HK-2 (cell line): Measurements from ENCODE around the gene PTGES3L.
A peak's percentile ranks its signal among the peaks of the same experiment; 100 is the strongest.

Experiments used
- DNase-seq: peaks from one replicate; pipeline ENCODE4 v3.0.0-alpha.2; 2018; ENCODE audit not compliant: unreplicated experiment

The PTGES3L gene

DNA sequence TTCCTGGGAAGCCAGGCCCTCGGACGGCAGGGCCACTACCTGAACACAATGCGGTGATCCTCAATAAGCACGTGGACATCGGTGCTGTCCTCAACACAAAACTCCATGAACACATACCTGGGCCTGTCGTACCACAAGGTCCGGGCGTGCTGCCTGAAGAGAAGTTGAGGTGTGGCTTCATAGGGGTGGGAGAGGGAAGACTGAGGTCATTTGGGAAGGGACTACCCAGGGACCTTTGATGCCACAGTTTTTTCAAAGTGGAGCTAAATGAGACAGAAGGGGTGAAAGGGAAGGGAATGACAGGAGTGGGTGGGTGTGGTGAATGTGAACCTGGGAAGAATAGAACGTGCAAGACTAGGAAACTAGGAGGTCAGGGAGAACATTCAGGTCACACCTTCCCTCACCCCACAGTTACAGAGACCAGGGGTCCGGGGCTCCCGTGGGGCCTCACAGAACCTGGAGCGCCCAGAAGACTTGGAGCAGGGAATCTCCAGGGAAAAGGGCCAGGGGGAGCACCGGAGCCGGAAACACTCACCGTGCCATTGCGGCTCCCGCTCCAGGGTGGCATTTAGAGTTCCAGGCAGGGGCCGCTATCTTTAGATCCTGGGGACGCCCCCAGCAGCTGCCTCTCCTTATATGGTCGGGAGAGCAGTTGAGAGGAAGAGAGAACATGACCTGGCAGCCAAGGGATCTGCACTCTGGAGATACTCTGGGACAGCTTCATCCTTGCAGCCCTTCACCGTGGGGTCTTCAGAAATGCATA is at the start of gene PTGES3L:
Gene PTGES3L, minus strand, starts transcription at position 570 of the 763 bp plus-strand sequence. Its CDS starts 27 bp downstream, at position 543.
- DNase-seq = peak; percentile 63

DNA sequence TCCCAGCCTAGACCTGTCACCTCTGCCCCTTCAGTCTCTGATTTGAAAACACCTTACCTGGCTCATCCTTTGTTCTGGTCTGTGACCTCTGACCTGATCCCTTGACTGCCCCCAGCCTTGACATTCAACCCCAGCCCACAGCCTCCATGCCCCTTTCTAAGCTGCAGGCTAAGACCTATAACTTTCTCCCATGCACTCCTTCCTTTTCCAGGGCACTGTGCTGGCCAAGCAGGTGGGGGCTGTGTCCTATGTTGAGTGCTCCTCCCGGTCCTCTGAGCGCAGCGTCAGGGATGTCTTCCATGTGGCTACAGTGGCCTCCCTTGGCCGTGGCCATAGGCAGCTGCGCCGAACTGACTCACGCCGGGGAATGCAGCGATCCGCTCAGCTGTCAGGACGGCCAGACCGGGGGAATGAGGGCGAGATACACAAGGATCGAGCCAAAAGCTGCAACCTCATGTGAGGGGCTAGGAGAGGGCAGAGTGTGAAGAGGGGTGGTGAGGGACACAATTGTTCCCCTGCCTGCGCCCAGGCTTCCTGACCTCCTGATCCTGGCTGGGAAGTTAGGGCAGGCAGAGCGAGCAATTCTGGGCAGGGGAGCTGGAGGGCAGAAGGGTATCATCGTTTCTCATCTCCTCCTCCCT is 48.5 kb upstream of the PTGES3L start:
- no peak for DNase-seq

DNA sequence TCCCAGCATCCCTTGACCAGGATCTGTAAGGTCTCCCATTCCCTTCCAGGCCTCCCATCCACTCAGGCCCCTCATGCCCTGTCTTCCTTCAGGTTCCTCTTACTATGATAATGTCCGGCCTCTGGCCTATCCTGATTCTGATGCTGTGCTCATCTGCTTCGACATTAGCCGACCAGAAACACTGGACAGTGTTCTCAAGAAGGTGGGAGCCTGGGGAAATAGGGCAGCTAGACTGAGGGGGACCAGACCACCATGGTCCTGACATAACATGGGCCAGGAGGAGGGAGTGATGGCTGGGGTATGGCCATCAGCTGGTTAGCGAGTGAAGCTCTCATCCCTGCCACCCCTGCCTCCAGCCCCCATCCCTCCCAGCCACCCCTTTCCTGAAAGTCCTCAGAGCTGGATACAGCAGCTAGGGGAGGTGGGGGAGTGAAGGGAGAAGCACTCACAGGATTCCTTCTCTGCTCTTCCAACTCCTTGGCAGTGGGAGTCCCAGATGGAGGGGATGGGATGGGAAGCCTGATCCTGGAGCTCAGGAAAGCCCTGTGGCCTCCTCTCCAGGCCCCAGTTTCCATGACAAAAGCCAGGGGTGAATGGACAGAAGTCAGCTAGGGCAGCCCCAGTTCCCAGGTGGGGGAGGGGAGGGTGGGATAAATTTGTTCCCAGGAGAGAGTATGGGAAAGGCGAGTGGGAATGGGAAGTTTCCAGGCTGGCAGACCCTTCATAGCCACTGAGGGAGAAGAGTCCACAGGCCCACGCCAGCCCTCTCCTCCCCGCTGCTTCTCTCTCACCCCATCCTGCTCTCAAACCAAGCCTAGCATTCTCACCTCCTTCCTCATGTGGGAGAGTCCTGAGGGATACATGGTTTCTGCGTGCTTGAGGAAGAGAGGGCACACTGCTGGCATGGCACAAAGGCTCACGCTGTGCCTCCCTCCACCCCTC is 47.5 kb upstream of the PTGES3L start:
- no peak for DNase-seq

DNA sequence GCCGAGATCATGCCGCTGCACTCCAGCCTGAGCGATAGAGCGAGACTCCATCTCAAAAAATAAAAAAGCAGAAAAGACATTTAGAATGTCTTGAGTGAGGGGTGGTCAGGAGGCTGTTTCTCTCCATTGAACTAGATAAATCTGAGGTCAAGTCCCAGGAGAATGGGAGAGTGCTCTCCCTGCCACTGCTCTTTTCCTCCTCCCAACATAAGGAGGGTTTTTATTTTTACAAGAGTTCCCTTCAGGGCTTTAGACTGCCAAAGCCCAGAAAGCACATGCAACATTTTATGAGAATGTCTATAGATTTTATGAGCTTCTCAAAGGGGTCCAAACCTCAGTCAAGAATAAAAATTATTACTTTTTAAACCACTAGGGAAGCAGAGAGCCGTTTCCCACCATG is 46.7 kb upstream of the PTGES3L start:
- no peak for DNase-seq

DNA sequence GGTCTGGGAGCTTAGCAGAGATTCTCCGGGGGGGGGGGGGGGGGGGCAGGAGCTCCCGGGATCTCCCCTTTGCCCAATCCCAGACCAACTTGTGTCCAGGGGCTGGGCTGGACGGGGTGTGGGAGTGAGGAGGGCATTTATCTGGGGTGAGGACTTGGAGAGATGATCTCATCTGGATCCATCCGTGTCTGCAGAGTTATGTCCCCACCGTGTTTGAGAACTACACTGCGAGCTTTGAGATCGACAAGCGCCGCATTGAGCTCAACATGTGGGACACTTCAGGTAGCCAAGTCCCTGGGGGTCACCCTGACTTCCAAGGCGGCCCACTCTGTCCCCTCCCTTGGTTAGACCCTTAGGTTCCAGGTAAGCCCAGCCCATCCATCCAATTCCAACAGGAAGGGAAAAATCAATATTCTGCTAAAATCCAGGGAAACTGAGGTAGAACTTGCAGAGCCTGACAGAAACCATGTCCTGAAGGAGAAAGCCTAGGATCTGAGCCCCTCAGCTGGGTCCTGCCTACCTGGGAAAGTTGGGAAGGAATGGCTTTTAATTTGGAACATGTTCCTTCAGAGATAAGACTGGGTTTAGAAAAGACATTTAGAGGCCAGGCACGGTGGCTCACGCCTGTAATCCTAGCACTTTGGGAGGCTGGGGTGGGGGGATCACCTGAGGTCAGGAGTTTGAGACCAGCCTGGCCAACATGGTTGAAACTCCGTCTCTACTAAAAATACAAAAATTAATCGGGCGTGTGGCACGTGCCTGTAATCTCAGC is 46.1 kb upstream of the PTGES3L start:
- no peak for DNase-seq

DNA sequence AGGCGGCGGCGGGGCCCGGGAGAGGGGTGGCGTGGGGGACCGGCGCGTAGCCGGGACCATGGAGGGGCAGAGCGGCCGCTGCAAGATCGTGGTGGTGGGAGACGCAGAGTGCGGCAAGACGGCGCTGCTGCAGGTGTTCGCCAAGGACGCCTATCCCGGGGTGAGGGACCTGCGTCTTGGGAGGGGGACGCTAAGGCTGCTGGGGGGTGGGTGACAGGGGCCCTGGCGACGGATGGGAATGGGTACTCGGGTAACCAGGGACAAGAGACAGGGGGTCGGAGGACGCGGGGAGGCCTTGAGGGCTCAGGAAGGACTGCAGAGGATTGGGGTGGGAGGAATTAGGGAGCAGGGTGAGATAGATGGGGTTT is 45.4 kb upstream of the PTGES3L start:
- no peak for DNase-seq

DNA sequence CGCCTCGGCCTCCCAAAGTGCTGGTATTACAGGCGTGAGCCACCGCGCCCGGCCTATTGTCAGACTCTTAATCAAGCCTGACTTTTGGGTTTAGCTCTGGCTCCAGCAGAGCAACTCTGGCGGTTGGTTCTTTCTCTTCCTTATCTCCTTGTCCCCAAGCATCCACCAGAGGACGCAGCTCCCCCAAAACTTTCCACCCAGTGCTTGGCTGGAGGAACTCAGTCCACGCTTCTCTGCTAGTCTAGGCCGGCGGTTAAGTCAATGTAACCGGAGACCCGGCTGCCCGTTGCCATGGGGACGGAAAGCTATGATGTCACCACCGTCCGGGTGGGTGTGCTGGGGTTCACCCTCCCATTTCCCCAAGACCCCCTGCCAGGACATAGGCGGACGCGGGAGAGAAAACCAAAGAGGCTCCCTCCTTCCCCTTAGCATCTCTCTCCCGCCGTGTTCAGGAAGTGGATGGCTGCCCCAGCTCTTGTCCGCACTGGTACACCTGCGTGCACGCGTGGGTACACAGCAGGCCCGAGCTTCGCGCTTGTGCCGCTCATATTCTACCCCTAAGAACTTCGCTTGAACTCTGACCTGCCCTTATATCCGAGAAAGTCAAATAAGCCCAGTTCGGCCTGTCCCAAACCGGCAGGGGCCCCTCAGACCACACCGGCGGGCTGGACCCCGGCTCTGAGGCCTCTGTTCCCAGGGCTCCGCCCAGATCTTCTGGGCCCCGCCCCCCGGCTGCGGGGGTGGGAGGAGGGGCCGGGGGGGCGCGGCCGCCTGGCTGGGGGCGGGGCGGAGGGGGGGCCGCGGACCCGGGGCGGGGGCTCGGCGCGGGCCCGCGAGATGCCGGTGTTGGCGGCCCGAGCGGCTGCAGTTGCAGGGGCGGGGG is 44.8 kb upstream of the PTGES3L start, which contains the start of gene RND2:
Gene RND2, plus strand, starts transcription at position 825 of the 883 bp plus-strand sequence. CDS start 117 bp downstream, outside the sequence.
- peak; percentile 61 for DNase-seq

DNA sequence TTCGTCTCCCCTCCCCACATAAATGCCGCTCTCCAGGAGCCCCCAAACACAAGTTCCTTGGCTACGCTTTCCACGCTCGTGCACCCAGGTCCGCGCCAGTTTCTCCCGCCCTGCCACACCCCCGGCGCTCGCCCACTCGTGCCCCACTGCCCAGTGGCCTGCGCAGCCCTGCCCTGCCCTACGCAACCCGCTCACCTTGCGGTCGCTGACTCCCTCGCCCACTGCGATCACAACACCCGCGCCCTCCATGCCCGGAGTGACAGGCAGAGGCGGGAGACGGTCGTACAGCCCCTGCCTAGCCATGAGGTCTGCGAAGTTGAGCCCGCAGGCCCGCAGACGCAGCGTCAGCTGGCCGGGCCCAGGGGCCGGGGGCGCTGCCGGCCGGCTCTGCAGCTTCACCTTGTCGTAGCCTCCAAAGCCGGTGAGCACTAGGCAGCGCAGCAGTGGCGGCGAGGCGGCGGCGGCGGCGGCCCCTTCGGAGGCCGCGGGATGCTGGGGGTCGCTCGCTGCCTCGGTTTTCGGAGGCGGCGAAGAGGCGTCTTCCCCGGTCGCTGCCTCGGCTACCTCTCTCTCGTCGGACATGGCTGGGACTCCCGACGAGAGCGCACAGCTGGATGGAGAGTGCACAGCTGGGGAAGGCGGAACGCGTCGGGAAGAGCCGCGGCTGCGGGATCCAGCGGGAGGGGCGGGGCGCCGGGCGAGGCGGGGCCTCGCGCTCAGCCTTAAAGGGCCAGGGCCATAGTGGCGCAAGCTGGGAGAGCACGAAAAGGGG is 42.0 kb upstream of the PTGES3L start, which contains the start of gene VAT1:
Gene VAT1, minus strand, starts transcription at position 645 of the 772 bp plus-strand sequence. Its CDS starts 63 bp downstream, at position 582.
- peak; percentile 76 for DNase-seq

DNA sequence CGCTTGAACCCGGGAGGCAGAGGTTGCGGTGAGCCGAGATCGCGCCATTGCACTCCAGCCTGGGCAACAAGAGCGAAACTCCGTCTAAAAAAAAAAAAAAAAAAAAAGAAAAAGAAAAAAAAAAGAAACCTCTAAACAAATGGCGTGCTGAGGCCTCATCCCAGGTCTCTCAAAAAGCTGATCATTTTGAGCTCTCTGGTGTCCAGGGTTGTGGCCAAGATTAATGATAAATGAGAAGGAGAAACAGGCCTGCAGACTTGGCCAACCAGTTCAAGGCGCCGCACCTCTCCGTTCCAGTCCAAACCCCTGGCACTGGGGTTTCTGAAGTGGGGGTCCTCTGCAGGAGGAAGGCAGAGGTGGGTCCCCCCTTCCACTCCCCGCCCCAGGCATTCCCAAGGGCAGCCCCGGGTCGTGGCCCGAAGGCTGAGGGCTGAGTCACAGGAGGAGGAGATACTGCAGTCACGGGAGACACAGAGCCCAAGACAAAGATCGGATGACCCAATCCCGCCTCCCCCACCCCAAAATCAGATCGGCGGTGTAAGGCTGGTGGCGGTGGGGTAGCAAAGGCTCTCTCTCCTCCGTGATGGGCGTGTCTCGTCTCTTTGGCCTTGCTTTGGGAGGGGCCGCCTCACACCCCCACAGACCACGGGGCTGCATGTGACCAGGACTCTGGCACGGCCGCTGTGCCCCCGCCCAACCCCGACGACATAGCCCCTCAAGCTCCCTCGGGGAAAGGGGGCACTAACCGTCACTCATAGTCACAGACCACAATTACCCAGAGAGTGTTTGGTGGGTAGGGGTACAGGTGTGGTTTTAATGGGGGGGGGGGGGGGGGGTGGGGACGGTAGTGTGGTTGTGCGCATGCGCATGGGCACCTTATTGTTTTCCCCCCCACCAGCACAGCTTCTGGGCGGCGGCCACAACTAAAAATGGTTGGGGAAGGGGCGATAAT is 41.2 kb upstream of the PTGES3L start:
- peak; percentile 81 for DNase-seq

DNA sequence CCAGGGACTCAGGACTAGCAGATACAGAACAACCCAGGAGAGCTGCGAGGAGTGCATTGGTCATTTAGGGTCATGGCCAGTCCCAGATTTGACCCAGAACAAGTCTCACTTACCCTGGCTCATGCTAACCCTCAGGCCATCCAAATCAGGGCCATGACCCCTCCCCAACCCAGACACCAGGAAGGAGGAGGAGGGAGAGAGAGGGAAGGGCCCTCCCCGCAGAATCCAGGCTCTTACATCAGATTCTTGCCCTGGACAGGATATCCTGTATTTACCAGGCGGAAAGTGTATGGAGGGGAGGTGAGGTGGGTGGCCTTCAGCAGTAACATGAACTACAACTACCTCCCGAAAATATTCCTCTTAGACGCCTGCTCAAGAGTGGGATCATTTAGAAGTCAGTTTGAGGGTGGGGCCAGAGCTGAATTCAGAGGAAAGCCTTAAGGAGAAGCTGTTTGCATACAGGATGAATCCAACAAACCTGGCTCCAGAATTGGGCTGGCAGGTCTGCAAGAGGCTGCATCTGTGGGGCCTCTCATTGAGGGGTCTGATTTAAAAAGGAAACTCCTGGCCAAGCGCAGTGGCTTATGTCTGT is 40.2 kb upstream of the PTGES3L start:
- DNase-seq = no peak

DNA sequence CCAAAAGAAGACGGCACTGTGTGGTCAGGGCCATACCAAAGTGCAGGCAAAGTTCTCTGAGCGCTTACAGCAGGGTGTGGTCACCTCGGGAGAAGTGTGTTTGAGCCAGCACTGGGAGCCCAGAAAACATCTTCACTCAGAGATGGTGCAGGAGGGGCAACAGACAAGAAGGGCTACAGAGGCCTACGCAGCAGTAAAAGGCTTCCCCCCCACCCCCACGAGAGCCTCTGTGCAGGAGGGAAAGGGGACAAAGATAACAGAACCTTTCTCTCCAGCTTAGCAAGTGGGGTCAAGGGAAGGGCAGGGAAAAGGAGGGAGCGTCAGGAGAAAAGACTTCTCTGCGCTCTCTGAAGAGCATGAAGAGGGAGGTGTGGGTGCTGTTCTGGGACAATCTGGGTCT is 39.5 kb upstream of the PTGES3L start:
- DNase-seq = no peak

DNA sequence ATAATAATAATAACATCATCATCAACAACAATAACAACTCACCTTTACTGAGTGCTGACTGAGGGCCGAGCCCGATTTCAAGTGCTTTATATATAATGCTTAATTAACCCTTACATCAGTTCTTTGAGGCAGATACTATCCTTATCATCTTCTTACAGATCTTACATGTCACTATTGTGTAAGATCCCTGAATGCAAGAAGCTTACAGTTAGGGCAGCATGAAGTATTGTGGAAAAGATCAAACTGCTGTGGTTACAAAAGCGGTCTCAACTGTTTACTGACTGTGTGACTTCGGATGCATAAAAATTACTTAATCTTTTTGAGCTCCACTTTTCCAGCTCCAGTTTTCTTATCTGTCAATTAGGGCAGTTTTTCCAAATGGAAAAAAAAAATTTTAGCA is 39.1 kb upstream of the PTGES3L start:
- no peak for DNase-seq

DNA sequence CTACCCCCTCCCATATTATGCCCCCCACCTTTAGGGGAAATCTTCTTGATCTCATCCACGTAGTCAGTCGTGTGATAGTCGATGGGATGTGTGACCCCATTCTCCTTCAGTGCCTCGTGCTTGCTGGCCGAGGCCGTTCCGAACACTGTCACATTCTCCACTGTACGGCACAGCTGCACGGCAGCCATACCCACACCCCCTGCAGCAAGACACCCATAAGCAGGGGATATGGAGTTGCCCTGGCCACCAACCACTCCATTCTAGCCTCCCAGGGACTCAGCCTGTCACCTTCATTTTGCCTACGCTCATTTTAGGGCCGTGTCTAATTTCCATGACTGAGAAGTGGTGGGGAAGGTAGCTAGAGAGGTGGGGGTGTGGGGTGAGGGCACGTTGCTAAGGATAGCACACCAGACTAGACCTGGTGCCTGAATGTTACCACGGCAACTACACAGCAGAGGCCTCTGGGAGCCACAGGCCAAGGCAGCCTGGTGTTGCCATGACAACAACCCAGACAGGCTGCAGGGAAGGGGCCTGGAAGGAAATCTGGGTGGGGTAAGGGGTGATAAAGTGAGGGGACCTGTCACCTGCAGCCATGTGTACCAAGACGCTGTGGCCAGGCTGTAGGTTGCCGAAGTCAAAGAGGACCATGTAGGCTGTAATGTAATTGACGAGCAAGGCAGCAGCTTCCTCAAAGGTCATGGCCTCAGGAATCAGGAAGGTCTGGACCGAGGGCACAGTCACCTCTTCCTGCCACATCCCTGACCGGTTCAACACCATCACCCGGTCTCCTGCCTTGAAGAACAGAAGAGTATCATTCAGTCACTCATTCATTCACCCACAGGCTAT is 38.4 kb upstream of the PTGES3L start:
- no peak for DNase-seq

DNA sequence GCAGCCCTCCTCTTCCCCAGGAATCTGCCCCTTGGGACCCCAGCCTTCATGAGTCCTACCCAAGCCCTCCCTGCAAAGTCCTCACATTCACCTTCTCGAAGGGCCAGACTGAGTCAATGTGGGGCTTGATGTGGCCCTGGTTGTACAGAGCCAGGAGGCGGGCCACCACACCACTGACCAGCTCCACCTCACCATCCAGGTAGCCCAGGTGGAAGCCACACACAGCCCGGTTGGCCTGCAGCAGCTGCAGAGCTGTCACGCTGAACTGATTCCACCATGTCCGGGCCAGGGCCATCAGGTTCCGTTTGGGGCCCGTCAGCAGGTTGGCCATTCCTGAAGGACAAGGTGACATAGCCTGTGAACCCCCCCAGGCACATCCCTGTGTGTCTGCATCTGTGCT is 36.3 kb upstream of the PTGES3L start:
- DNase-seq = no peak

DNA sequence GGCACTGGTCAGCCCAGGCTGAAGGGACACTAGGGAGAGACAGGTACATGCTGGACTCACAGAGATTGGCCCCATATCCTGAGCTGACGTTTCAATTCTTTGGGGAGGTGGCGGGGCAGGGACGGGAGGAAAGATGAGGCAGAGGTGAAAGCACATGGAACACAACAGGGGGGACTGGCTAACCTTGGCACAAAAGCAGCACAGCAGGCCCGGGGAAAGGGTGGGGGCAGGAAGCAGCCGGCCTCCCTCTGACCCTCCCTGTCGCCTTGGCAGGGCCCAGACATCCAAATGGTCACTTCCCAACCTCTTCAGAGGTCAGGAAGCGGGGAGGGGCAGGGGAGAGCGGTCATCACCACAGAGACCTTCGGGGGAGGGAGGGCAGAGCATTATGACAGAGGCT is 35.7 kb upstream of the PTGES3L start:
- DNase-seq = no peak

DNA sequence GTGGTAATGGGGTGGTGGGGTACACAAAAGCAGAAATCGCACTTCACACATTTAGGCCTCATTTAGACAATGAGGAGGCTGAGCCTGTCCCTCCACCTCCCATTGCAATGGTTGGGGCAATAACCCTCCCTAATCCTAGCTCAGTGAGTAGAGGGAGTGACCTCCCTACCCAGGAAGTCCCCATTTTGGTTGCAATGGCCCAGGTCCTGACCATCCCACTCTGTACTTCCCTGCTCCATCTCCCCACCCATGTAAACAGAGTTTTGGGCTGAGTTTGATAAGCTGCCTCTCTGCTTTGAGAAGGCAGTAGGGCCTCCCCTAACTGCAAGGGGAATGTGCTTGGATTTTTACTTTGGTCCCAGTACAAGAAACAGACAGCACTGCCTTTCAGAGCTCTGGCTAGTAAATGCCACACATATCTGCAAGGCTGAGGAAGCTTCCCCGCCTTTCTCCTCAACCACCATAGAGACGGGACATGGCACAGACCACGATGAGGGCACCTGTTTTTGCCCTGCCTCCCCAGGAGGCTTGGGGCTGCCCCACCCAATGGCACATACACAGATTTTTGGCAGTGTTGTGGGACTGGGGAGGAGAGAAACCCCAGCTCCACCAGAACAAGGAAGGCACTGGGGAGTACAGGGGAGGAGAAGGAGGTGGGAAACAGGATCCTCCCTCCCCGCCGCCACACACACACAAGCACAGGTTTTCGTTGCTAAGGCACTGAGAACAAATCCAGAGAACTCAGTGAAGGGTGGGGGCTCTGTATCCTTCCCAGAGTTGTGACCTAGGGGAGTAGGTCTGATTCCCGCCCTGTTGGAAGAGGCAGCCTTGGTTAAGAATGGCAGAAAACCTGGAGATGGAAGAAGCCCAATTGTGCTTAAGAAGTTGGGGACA is 35.0 kb upstream of the PTGES3L start:
- DNase-seq = no peak
